ENCODE data around the gene SND1.

GRCh38 chr7:127803626-127804025, 151.6 kb downstream of the SND1 start:
- TF ChIP-seq CTCF (conservative IDR thresholded peaks at IDR 0.05; ENCODE audit: low read depth, low read length): no peak
- TF ChIP-seq EZH2 (IDR thresholded peaks at IDR 0.05; ENCODE audit: low read length, unreplicated experiment): no peak

All from PC-3 (cell line).